ENCODE measurements around the gene RAB11FIP3.

DNA sequence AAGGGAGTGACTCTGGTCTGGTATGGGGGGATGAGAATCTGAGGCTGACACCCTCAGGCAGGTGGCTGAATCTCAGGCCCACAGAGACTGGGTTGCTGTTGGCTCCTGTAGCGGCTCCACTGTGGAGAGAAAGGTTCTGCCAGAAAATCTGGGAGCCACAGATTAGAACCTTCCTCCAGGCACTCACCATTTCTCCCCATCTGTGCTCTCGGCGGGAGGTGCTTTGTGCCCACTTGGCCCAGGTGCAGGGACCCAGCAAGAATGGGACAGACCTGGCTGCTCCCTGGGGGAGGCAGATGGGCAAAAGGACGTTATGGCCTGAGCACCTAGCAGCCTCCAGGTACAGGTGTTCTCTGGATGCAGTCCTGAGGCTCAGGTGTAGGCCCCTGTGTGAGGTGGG lies 20.1 kb downstream of the RAB11FIP3 start:
- TF ChIP-seq, protein P1, sequence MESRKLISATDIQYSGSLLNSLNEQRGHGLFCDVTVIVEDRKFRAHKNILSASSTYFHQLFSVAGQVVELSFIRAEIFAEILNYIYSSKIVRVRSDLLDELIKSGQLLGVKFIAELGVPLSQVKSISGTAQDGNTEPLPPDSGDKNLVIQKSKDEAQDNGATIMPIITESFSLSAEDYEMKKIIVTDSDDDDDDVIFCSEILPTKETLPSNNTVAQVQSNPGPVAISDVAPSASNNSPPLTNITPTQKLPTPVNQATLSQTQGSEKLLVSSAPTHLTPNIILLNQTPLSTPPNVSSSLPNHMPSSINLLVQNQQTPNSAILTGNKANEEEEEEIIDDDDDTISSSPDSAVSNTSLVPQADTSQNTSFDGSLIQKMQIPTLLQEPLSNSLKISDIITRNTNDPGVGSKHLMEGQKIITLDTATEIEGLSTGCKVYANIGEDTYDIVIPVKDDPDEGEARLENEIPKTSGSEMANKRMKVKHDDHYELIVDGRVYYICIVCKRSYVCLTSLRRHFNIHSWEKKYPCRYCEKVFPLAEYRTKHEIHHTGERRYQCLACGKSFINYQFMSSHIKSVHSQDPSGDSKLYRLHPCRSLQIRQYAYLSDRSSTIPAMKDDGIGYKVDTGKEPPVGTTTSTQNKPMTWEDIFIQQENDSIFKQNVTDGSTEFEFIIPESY (IDR thresholded peaks at IDR 0.05; ENCODE audit: extremely low read depth, insufficient replicate concordance, low read length) = no peak
- TF ChIP-seq ZNF274 (IDR thresholded peaks at IDR 0.05; ENCODE audit: low read depth, low read length) (no peak), POLR2A (IDR thresholded peaks at IDR 0.05; ENCODE audit: borderline replicate concordance, extremely low read depth, insufficient read depth, insufficient read length) (no peak), POLR2AphosphoS5 (IDR thresholded peaks at IDR 0.05; ENCODE audit: low read depth, low read length) (no peak), FOSL1 (IDR thresholded peaks at IDR 0.05; ENCODE audit: low read depth) (no peak), SP1 (IDR thresholded peaks at IDR 0.05; ENCODE audit: low read depth) (no peak), SRF (IDR thresholded peaks at IDR 0.05; ENCODE audit: low read depth) (no peak), ZFX (IDR thresholded peaks at IDR 0.05) (no peak)
- TF ChIP-seq, protein P2, sequence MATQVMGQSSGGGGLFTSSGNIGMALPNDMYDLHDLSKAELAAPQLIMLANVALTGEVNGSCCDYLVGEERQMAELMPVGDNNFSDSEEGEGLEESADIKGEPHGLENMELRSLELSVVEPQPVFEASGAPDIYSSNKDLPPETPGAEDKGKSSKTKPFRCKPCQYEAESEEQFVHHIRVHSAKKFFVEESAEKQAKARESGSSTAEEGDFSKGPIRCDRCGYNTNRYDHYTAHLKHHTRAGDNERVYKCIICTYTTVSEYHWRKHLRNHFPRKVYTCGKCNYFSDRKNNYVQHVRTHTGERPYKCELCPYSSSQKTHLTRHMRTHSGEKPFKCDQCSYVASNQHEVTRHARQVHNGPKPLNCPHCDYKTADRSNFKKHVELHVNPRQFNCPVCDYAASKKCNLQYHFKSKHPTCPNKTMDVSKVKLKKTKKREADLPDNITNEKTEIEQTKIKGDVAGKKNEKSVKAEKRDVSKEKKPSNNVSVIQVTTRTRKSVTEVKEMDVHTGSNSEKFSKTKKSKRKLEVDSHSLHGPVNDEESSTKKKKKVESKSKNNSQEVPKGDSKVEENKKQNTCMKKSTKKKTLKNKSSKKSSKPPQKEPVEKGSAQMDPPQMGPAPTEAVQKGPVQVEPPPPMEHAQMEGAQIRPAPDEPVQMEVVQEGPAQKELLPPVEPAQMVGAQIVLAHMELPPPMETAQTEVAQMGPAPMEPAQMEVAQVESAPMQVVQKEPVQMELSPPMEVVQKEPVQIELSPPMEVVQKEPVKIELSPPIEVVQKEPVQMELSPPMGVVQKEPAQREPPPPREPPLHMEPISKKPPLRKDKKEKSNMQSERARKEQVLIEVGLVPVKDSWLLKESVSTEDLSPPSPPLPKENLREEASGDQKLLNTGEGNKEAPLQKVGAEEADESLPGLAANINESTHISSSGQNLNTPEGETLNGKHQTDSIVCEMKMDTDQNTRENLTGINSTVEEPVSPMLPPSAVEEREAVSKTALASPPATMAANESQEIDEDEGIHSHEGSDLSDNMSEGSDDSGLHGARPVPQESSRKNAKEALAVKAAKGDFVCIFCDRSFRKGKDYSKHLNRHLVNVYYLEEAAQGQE (IDR thresholded peaks at IDR 0.05; ENCODE audit: low read depth) = no peak
- TF ChIP-seq, protein P3, sequence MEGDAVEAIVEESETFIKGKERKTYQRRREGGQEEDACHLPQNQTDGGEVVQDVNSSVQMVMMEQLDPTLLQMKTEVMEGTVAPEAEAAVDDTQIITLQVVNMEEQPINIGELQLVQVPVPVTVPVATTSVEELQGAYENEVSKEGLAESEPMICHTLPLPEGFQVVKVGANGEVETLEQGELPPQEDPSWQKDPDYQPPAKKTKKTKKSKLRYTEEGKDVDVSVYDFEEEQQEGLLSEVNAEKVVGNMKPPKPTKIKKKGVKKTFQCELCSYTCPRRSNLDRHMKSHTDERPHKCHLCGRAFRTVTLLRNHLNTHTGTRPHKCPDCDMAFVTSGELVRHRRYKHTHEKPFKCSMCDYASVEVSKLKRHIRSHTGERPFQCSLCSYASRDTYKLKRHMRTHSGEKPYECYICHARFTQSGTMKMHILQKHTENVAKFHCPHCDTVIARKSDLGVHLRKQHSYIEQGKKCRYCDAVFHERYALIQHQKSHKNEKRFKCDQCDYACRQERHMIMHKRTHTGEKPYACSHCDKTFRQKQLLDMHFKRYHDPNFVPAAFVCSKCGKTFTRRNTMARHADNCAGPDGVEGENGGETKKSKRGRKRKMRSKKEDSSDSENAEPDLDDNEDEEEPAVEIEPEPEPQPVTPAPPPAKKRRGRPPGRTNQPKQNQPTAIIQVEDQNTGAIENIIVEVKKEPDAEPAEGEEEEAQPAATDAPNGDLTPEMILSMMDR (IDR thresholded peaks at IDR 0.05 in 2 of 3, conservative IDR thresholded peaks at IDR 0.05 in 1 of 3; ENCODE audit: borderline replicate concordance in 1 of 3, insufficient read depth in 1 of 3, low read depth in 2 of 3, low read length in 2 of 3) = no peak
- TF ChIP-seq, protein P4, sequence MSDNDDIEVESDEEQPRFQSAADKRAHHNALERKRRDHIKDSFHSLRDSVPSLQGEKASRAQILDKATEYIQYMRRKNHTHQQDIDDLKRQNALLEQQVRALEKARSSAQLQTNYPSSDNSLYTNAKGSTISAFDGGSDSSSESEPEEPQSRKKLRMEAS (IDR thresholded peaks at IDR 0.05) = no peak
- TF ChIP-seq, protein P5, sequence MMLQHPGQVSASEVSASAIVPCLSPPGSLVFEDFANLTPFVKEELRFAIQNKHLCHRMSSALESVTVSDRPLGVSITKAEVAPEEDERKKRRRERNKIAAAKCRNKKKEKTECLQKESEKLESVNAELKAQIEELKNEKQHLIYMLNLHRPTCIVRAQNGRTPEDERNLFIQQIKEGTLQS (IDR thresholded peaks at IDR 0.05) = no peak
